GM18868 (cell line): ENCODE results near the gene CD1D.
A peak's percentile ranks its signal among the peaks of the same experiment; 100 is the strongest.
"Not testable (repeated sequence)": the region's sequence is repeated elsewhere in the genome, so short reads cannot be mapped to it uniquely, and the experiment has no call there.

Experiments used
- ATAC-seq: cut with Tn5 transposase; IDR thresholded peaks from one replicate; pipeline ENCODE4 v1.9.1; 2021; ENCODE audit warnings: mild to moderate bottlenecking, moderate library complexity; ENCODE audit not compliant: unreplicated experiment

Gene CD1D

GRCh38 chr1:158175915-158176314 is 4.8 kb upstream of the CD1D start:
- ATAC-seq: not testable (repeated sequence)

- peak; percentile 51 for ATAC-seq
These were observed 4.3 kb upstream of the CD1D start for GRCh38 chr1:158176399-158176798.

- ATAC-seq: not testable (repeated sequence)
These were observed 3.6 kb upstream of the CD1D start for GRCh38 chr1:158176849-158177699.

GRCh38 chr1:158177700-158178450 is 2.8 kb upstream of the CD1D start:
- no peak for ATAC-seq

- peak; percentile 81 for ATAC-seq
These were observed 1.2 kb upstream of the CD1D start for GRCh38 chr1:158179301-158180041.

- no peak for ATAC-seq
These were observed 855 bp downstream of the CD1D start for GRCh38 chr1:158181577-158181922.

GRCh38 chr1:158185770-158186169 is 5.1 kb downstream of the CD1D start:
- ATAC-seq: no peak

- ATAC-seq: no peak
These were observed 5.5 kb downstream of the CD1D start for GRCh38 chr1:158186180-158186579.

GRCh38 chr1:158188611-158189010 is 7.9 kb downstream of the CD1D start:
- ATAC-seq: no peak

GRCh38 chr1:158189624-158190023 is 8.9 kb downstream of the CD1D start:
- no peak for ATAC-seq

GRCh38 chr1:158191299-158191698 is 10.6 kb downstream of the CD1D start:
- ATAC-seq: no peak

GRCh38 chr1:158196461-158196860 is 15.8 kb downstream of the CD1D start:
- no peak for ATAC-seq

- ATAC-seq: no peak
These were observed 19.2 kb downstream of the CD1D start for GRCh38 chr1:158199849-158200248.

GRCh38 chr1:158200527-158200926 is 19.8 kb downstream of the CD1D start:
- no peak for ATAC-seq

GRCh38 chr1:158203693-158204457 is 23.2 kb downstream of the CD1D start:
- ATAC-seq: peak; percentile 74

- no peak for ATAC-seq
These were observed 23.7 kb downstream of the CD1D start for GRCh38 chr1:158204458-158204827.

GRCh38 chr1:158208586-158209116 is 28.0 kb downstream of the CD1D start:
- no peak for ATAC-seq

GRCh38 chr1:158212320-158212719 is 31.6 kb downstream of the CD1D start:
- no peak for ATAC-seq

GRCh38 chr1:158223445-158223844 is 42.8 kb downstream of the CD1D start:
- not testable (repeated sequence) for ATAC-seq

- ATAC-seq: no peak
These were observed 47.4 kb downstream of the CD1D start for GRCh38 chr1:158227904-158228623.
